GM21717 (cell line): ENCODE data around the gene SOS1.

Source experiments
- ATAC-seq: cut with Tn5 transposase; IDR thresholded peaks from one replicate; pipeline ENCODE4 v1.9.1; 2021; ENCODE audit warnings: mild to moderate bottlenecking, moderate library complexity; ENCODE audit not compliant: unreplicated experiment

Gene SOS1

DNA sequence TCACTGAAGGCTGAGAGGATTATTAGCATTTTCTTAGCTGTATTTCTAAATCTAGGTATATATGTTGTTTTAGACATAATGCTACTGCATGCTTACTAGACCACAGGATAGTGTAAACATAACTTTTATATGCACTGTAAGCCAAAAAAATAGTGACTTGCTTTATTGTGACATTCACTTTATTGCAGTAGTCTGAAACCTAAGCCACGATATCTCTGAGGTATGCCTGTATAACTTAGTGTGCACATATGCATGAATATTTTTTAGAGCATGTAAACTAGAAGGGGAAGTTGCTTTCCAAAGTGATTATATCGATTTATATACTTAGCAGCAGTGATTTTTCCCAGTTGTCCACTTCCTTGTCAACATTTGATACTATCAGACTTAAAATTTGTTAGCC, 81.8 kb downstream of the SOS1 start:
- no peak for ATAC-seq

DNA sequence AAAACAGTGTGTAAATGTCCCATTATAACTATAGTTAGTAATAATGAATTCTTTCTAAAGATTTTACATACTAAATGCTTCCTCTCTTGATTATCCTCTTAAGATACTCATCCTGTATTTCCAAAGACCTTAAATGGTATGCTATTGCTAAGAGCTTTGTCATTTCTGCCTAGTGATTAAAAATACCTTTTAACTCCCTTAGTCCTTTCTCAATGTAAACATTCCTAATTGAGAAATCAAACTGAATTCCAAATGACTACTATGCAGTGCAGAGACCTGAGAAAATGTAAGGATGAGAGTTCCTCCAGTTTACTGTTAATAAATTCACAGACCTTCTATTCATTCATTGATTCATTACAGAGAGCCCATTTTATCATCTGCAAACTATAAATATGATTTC, 86.9 kb downstream of the SOS1 start:
- no peak for ATAC-seq

DNA sequence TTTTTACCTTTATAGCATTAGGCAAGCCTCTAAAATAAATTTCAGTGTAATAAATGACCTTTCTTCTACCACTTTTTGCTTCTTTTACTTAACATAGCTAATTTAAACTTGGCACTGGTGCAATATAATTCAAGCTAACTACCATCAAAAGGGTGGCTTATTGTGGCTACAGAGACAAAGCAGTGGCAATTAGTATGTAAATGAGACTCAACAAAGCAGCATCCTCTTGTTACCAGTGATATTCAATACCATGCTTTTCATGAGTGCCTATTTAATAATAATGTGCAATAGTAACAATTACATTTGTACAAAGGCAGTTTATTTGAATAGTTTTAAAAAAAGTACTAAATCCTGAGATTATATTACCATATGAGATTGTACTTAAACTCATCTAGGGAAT, 93.4 kb downstream of the SOS1 start:
- ATAC-seq: no peak

DNA sequence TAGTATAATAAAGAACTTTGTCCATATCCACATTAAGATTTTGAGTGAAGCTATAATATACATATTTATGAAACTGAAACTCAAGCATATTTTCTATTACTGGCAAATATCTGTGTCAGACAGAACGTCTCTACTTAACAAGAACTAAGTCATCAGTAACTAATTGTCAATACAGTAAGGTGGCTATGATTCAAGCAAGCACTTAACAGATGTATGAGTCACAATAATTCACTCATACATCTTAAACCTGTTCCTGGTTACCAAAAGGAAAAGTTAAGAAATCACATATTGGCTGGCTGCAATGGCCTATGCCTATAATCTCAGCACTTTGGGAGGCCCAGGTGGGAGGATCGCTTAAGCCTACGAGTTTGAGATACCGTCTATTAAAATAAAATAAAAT, 96.0 kb downstream of the SOS1 start:
- ATAC-seq: no peak

DNA sequence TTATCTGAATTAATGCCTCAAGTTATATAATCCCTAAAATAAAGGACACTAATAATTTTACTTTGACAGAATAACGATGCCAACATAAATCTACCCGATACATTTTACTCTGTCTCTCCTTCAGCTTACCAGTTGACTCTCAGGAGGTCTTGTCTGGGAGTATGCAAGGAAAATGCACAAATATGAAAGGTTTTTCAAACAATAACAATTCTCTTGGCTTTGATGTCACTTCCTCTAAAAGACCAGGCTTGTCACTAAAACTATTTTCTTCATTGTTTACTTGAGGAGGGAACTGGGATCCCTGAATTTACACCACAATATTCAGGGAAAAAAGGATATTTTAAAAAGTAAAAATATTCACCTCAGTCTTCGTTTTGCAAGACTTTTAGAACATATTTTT, 97.2 kb downstream of the SOS1 start:
- no peak for ATAC-seq

DNA sequence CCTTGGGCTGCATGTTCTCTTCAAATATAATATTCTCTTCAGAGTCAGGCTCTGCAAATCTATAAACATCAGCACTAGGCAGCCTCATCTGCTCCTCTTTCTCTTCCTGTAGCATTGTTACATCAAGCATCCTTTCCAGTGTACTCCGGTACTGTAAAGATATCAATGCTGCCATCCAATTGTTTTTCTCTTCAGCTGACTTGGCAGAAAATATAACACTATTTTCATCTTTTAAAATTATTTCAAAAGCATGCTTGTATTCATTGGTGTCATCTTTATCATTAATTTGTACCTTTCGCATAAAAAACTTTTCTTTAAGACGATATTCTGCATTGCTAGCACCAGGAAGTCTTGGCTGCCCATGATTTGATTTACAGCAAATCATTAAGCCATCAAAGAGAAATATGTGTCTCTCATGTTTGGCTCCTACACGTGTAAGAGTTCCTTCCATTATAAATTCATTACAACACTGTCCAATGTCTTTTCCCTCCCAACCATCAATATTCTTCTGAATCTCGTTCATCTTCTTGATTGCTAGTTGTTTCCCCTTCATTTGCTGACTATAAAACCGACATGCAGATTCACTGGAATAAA, 98.1 kb downstream of the SOS1 start:
- no peak for ATAC-seq

DNA sequence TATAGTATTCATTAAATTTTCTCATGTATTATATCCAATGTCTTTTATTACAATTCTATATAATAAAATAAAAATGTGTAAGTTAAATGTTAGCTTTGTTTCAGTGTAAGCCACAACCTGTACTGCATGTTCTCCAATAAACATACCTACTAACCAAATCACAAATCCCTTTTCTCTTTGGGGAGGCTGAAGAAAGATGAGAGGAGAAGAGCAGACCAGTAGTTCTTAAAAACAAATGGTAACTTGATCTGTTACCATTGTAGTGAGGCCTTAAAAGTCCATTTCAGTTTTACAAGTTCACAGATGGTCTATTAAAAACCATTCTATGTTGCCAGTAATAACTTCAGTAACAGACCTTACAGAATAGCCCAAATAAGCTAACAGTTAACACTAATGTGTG, 100.5 kb downstream of the SOS1 start:
- no peak for ATAC-seq

DNA sequence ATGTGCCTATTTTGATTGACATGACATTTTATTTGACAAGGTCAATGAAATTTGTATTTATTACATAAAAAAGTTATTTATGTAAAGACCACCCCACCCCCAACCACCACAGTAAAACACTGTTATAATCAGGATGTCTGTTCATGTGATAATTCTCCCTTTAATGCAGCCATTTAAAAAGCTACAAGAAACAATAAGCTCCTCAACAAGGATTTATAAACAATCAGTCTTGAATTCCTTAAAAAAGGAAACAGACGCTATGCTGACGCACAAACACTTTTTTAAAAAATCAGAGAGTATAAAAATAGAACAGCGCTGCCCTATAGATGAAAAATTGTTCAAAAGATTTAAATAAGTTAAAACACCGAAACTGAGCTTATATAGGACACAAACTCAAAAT, 102.2 kb downstream of the SOS1 start:
- no peak for ATAC-seq

DNA sequence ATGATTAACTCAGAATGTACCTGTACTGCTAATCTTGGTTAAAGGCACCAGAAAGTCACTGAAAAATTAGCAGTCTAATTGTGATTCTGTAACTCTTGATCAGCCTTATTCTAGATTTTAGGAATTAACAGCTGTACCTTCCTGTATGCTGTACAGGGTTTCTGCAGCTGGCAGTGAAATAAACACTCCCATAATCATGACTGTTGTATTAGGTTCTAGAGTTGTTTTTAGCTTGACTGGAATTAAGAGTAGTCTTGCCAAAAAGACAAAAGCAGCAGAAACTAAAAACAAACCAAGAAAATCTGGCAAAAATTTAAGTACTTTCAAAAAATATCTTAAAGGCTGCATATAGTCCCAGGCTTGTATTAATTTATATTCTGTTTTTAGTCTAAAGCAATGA, 103.5 kb downstream of the SOS1 start:
- no peak for ATAC-seq

DNA sequence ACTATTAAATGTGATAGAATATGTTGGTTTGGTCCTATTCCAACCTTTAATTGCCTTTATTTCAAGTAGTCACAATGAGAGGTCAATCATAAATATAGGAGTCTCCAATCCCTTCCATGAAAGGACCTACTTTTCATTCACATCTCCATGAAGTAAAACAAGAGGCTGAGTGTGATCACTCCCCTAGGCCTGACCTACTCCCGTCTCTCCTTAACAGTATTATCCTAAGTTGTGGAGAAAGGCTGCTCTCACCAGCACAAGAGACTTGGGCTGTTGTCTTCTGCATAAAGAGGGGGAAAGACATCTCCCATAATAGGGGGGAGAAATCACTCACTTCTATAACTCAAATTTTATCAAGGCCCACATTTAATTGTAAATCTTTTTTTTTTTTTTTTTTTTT, 105.4 kb downstream of the SOS1 start:
- no peak for ATAC-seq

DNA sequence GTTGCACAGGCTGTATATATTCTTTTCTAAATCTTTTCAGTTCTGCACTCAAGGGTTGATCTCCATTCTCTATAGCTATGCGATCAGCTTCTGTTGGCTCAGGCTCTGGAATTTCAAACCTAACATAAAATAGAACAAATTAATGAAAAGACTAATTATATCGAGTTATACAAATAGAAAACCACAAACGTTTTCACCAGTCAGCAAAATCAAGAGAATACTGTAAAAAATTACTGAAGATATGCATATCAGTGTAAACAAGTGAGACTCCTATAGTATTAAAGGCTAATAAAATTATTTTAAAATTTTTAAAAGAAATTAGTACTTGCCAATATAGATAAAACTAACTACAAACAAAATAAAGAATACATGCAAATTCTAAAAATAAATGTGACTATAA, 107.0 kb downstream of the SOS1 start:
- no peak for ATAC-seq

DNA sequence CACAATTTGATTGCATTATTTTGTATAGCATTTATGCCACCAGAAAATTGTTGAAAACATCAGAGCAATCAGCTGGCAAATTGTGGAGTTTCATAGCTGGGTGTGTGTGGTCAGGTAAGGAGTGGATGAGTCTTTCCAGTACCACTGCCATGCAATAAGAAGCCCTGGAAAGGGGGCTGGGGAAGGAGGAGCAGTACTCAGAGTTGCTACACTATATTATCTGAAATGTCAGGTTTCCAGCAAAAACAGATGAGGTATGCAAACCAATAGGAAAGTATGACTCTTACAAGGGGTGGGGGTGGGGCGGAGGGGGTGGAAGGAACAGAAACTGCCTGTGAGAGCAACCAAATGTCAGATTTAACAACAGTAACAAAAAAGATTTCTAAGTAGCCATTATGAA, 112.2 kb downstream of the SOS1 start:
- ATAC-seq: no peak

DNA sequence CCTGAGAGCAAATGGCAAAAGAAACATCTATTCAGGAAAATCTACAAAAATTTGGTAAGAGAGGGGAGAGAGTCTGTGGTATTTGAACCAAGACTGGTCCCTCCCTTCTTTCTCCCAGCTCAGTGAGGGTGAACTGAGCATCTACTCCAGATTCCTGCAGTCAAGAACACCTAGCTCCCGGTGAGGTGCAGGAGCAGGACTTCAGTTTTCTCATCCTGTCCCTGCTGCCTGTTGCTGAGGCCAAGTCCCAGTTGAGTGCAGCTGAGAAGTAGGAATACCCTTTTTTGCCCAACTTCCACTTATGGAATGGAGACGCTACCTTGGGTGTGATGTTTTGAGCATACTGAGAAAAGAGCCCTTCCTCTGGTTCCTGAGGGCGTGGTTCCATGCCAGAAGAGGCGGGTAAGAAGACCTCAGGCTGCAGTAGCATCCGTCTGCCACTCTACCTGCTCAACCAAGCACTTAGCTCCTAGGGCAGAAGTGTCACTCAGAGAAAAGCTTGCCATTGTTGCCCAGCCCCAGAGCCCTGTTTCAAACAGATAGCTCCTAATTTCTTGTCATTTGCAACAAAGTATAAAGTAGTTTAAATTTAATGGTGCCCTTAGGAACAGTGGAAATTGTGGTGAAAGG, 112.9 kb downstream of the SOS1 start:
- no peak for ATAC-seq

DNA sequence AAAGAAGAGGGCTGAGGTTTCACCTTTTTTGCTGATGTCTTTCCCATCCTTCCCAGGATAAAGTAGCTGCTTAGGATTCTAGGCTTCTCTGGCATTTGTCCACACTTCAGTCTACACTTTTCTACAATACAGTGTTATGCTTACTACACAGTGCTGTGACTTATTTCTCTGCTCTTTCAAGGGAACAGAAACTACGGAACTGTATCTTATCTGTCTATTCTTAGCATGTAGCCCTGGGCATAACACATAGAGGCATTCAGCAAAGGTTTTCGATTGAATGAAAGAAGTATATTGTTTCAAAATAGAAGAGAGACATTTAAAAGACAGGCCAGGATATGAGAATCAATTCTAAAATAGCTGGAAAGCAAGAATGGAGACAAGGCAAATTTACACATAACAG, 120.3 kb downstream of the SOS1 start:
- no peak for ATAC-seq

DNA sequence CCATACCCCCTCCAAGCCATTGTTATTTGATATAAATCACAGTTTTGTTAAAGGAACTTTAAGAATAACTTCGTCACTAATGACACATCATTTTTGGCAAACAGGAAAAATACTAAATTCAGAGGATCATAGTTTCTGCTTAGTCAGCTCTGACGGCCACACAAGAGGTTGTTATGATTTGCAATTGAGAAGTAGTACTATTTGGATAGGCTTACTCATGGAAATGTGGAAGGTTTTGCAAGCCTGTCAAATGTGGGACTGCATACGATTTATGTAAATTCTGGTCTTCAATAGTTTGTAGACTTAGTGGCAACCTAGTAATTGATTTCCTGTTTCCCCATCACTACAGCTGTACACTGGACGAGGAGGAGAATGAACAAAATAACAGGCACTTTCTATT, 123.1 kb downstream of the SOS1 start:
- no peak for ATAC-seq

DNA sequence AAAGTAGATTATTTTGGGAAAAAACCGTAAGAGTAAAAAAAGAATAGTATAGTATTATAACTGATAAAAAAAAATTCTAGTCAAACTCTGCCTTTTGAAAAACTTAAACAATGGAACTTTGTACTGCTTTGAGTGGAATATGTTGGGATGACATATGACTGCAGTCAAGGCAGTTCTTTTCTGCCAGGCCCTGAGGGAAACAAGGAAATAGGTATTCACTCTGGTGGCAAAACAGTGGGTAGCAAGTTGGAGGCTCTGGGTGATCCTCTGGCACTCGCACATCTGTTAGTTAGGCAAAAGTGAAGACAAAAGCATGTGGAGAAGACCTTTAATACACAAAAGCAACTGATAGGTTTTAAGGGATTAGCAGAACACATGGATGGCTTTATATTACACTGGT, 129.0 kb downstream of the SOS1 start:
- ATAC-seq: no peak

DNA sequence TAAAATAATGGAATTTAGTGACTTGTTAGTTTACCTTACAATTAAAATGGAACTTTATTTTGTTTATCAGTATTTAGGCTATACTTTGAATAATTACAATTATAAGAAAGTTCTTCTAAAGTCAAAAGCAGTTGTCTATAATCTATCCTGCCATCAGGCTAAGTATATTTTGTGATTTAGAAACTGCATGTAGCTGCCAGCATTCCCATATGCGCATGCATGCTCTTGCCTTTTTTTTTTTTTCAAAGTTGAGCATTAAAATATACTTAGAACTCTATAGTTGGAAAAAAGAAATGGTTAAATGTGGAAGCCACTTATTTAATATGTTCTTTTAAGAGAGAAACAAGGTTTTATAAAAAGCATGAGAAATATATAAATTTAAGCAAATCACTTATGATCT, 132.1 kb downstream of the SOS1 start:
- no peak for ATAC-seq

DNA sequence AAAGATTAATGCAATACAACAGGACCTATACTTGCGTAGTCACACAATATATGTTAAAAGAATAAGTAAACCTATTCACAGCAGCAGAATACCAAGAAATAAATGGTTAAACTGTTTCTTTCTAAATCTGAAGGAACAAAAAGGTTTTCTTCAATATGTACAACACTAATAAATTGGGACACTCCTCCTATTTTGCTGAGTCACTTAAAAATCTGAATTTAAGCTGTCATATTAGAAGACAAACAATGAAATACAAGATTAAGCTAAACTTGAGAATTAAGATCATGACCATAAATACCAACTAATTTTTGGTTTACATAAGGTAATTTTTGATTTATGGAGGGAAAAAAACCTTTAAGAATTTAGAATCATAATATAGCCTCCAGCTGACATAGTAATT, 138.4 kb downstream of the SOS1 start:
- ATAC-seq: no peak

DNA sequence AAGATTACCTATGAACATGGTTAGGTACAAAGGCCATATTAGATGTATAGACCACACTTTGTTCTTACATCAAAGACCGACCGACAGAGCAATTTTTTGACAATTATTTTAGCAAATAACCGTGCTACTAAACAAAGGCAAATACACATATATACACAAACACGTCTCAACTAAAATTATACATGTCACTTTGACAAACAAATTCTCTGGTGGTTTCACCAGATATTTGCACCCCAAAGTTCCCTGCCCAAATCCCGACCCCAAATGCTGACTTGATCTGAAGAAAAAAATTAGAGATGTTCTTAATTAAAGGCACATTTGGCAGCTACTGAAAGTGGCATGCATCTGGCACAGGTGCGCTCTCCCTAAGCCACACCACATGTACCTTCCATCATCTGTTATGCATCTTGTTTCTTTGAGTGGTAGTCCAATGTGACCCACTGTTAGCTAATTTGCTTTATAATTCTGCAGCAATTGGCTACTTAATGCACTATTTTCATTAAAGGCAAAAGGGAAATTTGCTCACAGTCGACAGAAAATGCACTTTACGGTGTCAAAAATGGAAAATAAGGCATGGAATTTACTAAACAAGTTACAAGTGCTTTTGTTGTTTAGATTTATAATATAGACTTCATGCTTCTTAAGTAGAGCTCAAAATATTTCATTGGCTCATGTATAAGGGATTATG, 139.0 kb downstream of the SOS1 start:
- ATAC-seq: no peak

DNA sequence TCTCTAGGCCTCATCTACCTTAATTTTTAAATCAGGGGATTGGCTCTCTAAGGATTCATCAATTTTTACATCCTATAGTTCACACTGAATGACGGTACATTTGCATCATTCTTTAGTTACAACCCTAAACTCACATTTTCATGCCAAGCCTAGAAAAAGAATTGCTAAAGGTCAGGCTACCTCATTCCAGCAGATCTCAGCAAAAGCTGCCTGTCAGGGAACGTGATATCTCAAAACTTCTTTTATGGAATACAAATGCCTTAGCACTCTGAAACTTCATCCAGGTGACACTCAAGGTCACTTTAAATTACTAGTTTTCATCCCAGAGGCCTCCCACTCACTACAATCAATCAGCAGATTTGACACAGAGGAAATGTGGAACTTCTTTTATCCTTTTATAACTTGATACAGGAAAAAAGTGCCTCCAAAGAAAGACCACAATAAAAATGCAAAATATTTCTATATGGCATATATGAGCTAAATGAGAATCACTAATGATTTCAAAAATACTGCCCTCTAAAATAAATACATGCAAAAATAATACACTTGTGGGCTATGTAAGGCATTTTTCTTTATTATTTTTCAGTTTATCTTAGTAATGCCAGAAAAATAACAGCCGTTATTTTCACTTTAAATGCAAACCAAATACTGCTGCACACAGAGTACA, 139.7 kb downstream of the SOS1 start:
- no peak for ATAC-seq

DNA sequence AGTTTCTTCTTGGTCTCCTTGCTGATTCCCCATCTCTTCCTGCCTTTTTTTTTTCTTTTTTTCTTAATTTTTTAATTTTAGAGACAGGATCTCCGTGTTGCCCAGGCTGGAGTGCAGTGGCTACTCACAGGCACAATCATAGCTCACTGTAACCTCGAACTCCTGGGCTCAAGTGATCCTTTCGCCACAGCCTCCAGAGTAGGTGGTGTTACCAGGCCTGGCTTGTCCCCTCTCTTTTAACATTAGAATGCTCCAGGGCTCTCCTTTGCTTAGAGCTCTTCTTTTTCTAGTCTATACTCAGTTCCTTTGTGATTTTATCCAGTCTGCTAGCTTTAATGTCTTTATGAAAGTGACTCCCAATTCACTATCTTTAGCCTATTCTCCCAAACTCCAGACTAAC, 141.9 kb downstream of the SOS1 start:
- no peak for ATAC-seq

DNA sequence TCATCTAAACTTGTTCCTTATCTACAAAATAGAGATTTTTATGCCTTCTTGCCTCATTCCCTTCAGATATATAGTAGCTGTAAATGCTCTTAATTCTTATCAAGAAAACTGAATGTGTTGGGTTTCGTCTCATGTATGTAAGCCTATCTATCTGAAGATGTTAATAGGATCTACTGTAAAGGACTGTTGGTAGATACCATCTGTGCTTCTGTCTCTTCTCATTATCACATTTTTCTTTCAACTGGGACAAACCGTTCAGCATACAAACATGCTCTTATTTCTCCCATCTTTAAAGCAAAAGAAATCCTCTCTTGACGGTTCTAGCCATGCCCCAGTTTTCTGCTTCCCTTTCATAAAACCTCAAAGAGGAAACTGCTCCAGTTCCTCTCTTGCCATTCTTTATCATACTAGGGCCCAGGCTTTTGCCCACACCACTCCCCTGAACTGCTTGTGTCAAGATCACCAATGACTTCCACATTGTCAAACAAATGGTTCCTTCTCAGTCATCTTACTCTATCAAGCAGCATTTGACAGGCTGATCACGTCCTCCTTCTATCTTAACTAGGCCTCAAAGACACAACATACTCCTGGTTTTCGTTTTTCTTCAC, 142.5 kb downstream of the SOS1 start:
- ATAC-seq: no peak
